ENCODE data around the gene TMEM203. TPM values are rescaled to one million over a fixed set of nuclear protein-coding genes. Genes with fewer than 3 reads are reported as not detected.
A peak's percentile ranks its signal among the peaks of the same experiment; 100 is the strongest.

The TMEM203 gene
- total RNA-seq, 1 experiment from 2014 or later: 35.5 TPM

DNA sequence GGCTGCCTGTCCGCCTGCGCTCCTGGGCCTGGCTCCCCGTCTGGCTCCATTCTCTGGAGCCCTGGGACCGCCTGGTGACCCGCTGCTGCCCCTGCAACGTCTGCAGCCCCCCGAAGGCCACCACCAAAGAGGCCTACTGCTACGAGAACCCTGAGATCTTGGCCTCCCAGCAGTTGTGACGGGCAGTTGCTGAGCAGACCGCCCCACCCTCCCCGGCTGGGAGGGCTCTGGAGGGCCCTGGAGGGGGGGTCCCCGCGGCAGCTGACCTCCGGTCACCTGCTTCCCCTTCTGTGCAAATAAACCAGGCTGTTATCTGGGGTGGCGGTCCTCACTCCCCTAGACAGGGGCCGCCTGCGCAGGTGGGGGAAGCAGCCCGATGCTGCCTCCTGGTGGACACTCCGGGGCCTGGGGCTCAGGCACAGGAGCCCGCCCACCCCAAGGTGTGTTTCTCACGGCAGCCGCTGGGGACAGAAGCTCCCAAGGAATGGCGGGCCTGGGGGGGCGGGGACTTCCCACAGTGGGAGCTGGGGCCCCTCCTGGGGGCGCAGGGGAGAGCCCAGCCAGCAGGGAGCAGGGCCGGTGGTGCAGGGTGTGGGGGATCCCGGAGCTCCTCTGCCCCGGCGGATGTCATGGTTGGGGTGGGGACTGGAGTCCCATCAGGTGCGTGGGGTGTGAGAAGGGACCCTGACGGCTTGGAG, 30.9 kb upstream of the TMEM203 start:
- no peak overlapping the region for H2BK120ac ChIP-seq (ENCODE audit: low read depth, low read length, poor library complexity, severe bottlenecking)
- no peak overlapping the region for H4K5ac ChIP-seq (ENCODE audit: insufficient read length, low read depth, low read length)
- no peak overlapping the region for H2BK12ac ChIP-seq (ENCODE audit: insufficient read length, low read depth, low read length)
- Mint-ChIP-seq H3K27me3 (ENCODE audit: low read depth) (peaks cover 7% of the 10 kb centered on the region), H3K36me3 (ENCODE audit: insufficient read depth in 1 of 3, low read depth in 3 of 3) (peaks cover 3 to 5% (median 4%) of the 10 kb centered on the region in 3 experiments; a peak in 5 of 7 replicates), H3K9me3 (no peaks in the 10 kb centered on the region; a peak in 1 of 5 replicates), H3K4me3 (no peak overlapping the region), H3K4me1 (peaks cover 12 to 20% of the 10 kb centered on the region in 2 experiments), H3K27ac (no peak overlapping the region)
- peak; percentile 89 for DNase-seq
- H3K23me2 ChIP-seq (ENCODE audit: insufficient read length, low read depth, low read length, poor library complexity, severe bottlenecking): no peaks in the 10 kb centered on the region
- TF ChIP-seq, protein P1, sequence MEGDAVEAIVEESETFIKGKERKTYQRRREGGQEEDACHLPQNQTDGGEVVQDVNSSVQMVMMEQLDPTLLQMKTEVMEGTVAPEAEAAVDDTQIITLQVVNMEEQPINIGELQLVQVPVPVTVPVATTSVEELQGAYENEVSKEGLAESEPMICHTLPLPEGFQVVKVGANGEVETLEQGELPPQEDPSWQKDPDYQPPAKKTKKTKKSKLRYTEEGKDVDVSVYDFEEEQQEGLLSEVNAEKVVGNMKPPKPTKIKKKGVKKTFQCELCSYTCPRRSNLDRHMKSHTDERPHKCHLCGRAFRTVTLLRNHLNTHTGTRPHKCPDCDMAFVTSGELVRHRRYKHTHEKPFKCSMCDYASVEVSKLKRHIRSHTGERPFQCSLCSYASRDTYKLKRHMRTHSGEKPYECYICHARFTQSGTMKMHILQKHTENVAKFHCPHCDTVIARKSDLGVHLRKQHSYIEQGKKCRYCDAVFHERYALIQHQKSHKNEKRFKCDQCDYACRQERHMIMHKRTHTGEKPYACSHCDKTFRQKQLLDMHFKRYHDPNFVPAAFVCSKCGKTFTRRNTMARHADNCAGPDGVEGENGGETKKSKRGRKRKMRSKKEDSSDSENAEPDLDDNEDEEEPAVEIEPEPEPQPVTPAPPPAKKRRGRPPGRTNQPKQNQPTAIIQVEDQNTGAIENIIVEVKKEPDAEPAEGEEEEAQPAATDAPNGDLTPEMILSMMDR (conservative IDR thresholded peaks at IDR 0.05): peak; percentile 99
- H3K27ac ChIP-seq (ENCODE audit: insufficient read length, low read depth, low read length): no peak overlapping the region
- no peaks in the 10 kb centered on the region for H3K9me3 ChIP-seq (ENCODE audit: control insufficient read depth, low read depth, low read length)
- no peak overlapping the region for H3K4me2 ChIP-seq (ENCODE audit: insufficient read depth, insufficient read length, low read length)
- H3K23ac ChIP-seq (ENCODE audit: insufficient read length, low read depth, low read length): no peak overlapping the region
- H3K18ac ChIP-seq (ENCODE audit: insufficient read length, low read depth, low read length): no peak overlapping the region
- no peak overlapping the region for H2BK20ac ChIP-seq (ENCODE audit: low read depth, low read length, poor library complexity, severe bottlenecking)
- no peaks in the 10 kb centered on the region for H3K79me1 ChIP-seq (ENCODE audit: insufficient read depth, low read depth, low read length, poor library complexity, severe bottlenecking)
- no peak overlapping the region for H4K91ac ChIP-seq (ENCODE audit: insufficient read length, low read depth, low read length)
- H3K27me3 ChIP-seq (ENCODE audit: insufficient read depth, low read length): no peaks in the 10 kb centered on the region
- no peak overlapping the region for H3K56ac ChIP-seq (ENCODE audit: insufficient read length, low read depth, low read length)
- H4K8ac ChIP-seq (replicated peaks; ENCODE audit: insufficient read length, low read depth, low read length): no peak overlapping the region
- no peak overlapping the region for H3K4ac ChIP-seq (ENCODE audit: low read depth, low read length)
- H3K14ac ChIP-seq (ENCODE audit: insufficient read depth, low read length): no peak overlapping the region
- H3K9ac ChIP-seq (ENCODE audit: extremely low read depth, insufficient read length, low read length): no peak overlapping the region
- H3T11ph ChIP-seq (ENCODE audit: low read length): no peak overlapping the region
- no peak overlapping the region for H2AK5ac ChIP-seq (ENCODE audit: insufficient read length, low read length)
- WGBS (ENCODE audit: extremely low coverage, insufficient read length, low lambda C conversion rate): no CpG with 5 or more reads among the region's 31 CpGs
- no peak overlapping the region for H2BK15ac ChIP-seq (ENCODE audit: low read depth, low read length)
- peaks cover 3% of the 10 kb centered on the region; the same call in 1 of the 2 replicates for H3K4me1 ChIP-seq (ENCODE audit: insufficient read depth, low read length)
- H2BK5ac ChIP-seq (ENCODE audit: insufficient read length, low read length): no peak overlapping the region
- no peaks in the 10 kb centered on the region for H4K20me1 ChIP-seq (ENCODE audit: control insufficient read depth, insufficient read depth, insufficient read length)
- no peak overlapping the region for H2AFZ ChIP-seq (ENCODE audit: low read length)
- H3K79me2 ChIP-seq (ENCODE audit: insufficient read depth, low read length): no peaks in the 10 kb centered on the region
